K562 (cell line): ENCODE measurements around the gene TNFAIP3. TPM values are rescaled to one million over a fixed set of nuclear protein-coding genes. Genes with fewer than 3 reads are reported as not detected.

Experiments
- ERF ChIP-seq: fragments of 450-650 bp; formaldehyde crosslinking; IDR thresholded peaks from 2 replicates; pipeline ENCODE4 v1.4.0; 2020; ENCODE audit warnings: mild to moderate bottlenecking, mixed read lengths
- FOXM1 ChIP-seq, 2 experiments: fragments of 450-650 bp in 1 of 2; sonication (generic) in 1 of 2; formaldehyde crosslinking in 1 of 2; IDR thresholded peaks; 2 replicates each; pipeline versions ENCODE4 v1.6.1 to v1.9.0; 2017 to 2022; ENCODE audit warnings: low read depth in 2 of 2, mild to moderate bottlenecking in 2 of 2, missing genetic modification reagents in 1 of 2, moderate library complexity in 1 of 2
- KHSRP ChIP-seq: fragments of 450-650 bp; IDR thresholded peaks from 2 replicates; pipeline ENCODE4 v1.6.1; 2017
- MECOM ChIP-seq: fragments of 250-450 bp; sonication (Bioruptor Pico); IDR thresholded peaks from 2 replicates; pipeline ENCODE4 v1.8.0; 2022; ENCODE audit warnings: inconsistent platforms
- MITF ChIP-seq: IDR thresholded peaks from 2 replicates; pipeline ENCODE4 v1.6.1; 2014; ENCODE audit warnings: antibody characterized with exemption
- NFE2 ChIP-seq: IDR thresholded peaks from 2 replicates; pipeline ENCODE4 v1.6.1; 2014; ENCODE audit warnings: antibody characterized with exemption, low read depth
- SRSF9 ChIP-seq: fragments of 200-400 bp; formaldehyde crosslinking; IDR thresholded peaks from 2 replicates; pipeline ENCODE4 v1.6.1; 2017; ENCODE audit warnings: low read depth, low read length, borderline replicate concordance
- TAL1 ChIP-seq: fragments of 450-650 bp; IDR thresholded peaks from 2 replicates; pipeline ENCODE4 v1.6.1; 2016; ENCODE audit warnings: mild to moderate bottlenecking
- USF1 ChIP-seq: sonication (generic); formaldehyde crosslinking; IDR thresholded peaks from 2 replicates; pipeline ENCODE4 v1.9.0; 2022; ENCODE audit warnings: mild to moderate bottlenecking, missing genetic modification reagents
- YBX1 ChIP-seq: fragments of 450-650 bp; IDR thresholded peaks from 2 replicates; pipeline ENCODE4 v1.7.1; 2016; ENCODE audit warnings: mild to moderate bottlenecking
- ZBTB1 ChIP-seq: sonication (generic); formaldehyde crosslinking; IDR thresholded peaks from 2 replicates; pipeline ENCODE4 v1.8.1; 2023; ENCODE audit warnings: missing genetic modification reagents, low read depth, mild to moderate bottlenecking, borderline replicate concordance
- ZFPM2 ChIP-seq: fragments of 250-450 bp; sonication (Bioruptor Pico); IDR thresholded peaks from 2 replicates; pipeline ENCODE4 v1.5.1; 2022; ENCODE audit warnings: mild to moderate bottlenecking
- ZNF24 ChIP-seq: fragments of 450-650 bp; IDR thresholded peaks from 2 replicates; pipeline ENCODE4 v1.6.1; 2016
- ZNF277 ChIP-seq: fragments of 250-450 bp; sonication (Bioruptor Pico); IDR thresholded peaks from 2 replicates; pipeline ENCODE4 v1.8.0; 2022; ENCODE audit warnings: inconsistent platforms, mild to moderate bottlenecking, moderate library complexity, borderline replicate concordance
- ZNF311 ChIP-seq: fragments of 250-450 bp; sonication (Bioruptor Pico); IDR thresholded peaks from 2 replicates; pipeline ENCODE4 v1.4.0; 2020; ENCODE audit warnings: mild to moderate bottlenecking, moderate library complexity
- ZNF584 ChIP-seq: fragments of 200-800 bp; sonication (Bioruptor generic); IDR thresholded peaks from 2 replicates; pipeline ENCODE4 v1.6.1; 2016; ENCODE audit warnings: low read depth, mild to moderate bottlenecking, missing genetic modification characterization, missing compliant biosample characterization
- ZNF589 ChIP-seq: fragments of 200-800 bp; sonication (Bioruptor generic); IDR thresholded peaks from 2 replicates; pipeline ENCODE4 v1.6.1; 2016; ENCODE audit warnings: low read depth, missing genetic modification characterization, missing compliant biosample characterization
- ZNF696 ChIP-seq: fragments of 250-450 bp; sonication (Bioruptor Pico); conservative IDR thresholded peaks from 2 replicates; pipeline ENCODE4 v1.4.0; 2020; ENCODE audit warnings: mild to moderate bottlenecking, moderate library complexity
- polyA plus RNA-seq, 8 experiments: library from polyadenylated mRNA; depleted of rRNA in 4 of 8; stranded (reverse) in 5 of 8; unstranded in 3 of 8; fragments of >200 nt; fragmentation: Nextera tagmentation in 2 of 8; fragmentation: Illumina TruSeq in 1 of 8; extraction: Ambion mirVana in 2 of 8; extraction: Trizol in 1 of 8; gene quantifications; 2 replicates each; pipeline versions ENCODE4 v1.2.1 to v1.2.3, GENCODE V29; 2011 to 2014; ENCODE audit warnings: inconsistent platforms in 1 of 8, missing spikeins in 1 of 8
- total RNA-seq, 7 experiments: library from RNA; depleted of rRNA in 6 of 7; stranded (reverse); fragments of >200 nt in 6 of 7; fragmentation: Illumina TruSeq in 2 of 7; extraction: Trizol in 2 of 7; gene quantifications; 2 replicates each; pipeline versions ENCODE4 v1.2.1 to v1.2.3, GENCODE V29; 2011 to 2021; ENCODE audit warnings: low replicate concordance in 1 of 7
- TF ChIP-seq, protein P1 (sequence below): sonication (generic); formaldehyde crosslinking; IDR thresholded peaks from 2 replicates; pipeline ENCODE4 v1.8.0; 2022; ENCODE audit warnings: missing genetic modification reagents, mild to moderate bottlenecking, moderate library complexity, borderline replicate concordance
- TF ChIP-seq, protein P2 (sequence below): IDR thresholded peaks from 2 replicates; pipeline ENCODE4 v1.6.1; 2011; ENCODE audit not compliant: insufficient read length; ENCODE audit errors: extremely low read depth
- TF ChIP-seq, protein P3 (sequence below): sonication (generic); formaldehyde crosslinking; IDR thresholded peaks from 2 replicates; pipeline ENCODE4 v1.8.1; 2022; ENCODE audit warnings: missing genetic modification reagents

TNFAIP3 gene
- total and polyA plus RNA-seq, 9 of the 15 experiments (the other 6 are each of a cell fraction or from before 2014, with no cell fraction given): 0.79 to 17.0 (median 6.4) TPM

DNA sequence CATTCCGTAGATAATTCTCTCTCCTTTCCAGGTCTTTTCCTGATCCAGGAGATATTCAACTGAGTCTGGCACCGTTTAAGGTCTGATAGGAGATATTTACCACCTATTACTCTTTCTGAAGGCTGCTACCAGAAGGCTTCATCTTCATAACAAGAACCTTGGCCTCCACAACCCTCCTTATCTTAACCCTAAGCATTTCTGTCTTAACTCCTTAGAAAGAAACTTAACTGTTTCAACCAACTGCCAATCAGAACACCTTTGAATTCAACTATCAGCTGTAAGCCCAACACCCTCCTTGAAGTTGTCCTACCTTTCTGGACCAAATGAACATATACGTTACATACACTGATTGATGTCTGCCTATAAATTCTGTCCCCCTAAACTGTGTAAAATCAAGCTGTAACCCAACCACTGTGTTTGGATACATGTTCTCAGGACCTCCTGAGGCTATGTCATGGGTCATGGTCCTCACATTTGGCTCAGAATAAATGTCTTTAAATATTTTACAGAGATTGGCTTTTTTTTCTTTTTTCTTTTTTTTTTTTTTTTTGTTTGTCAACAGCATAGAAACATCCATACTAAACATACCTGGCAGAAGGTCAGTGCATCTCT lies 6.6 kb upstream of the TNFAIP3 start (continued):
- TF ChIP-seq ZNF584 (CRISPR knock-in tag) (no peak), KHSRP (no peak), USF1 (CRISPR knock-in tag) (no peak), ZBTB1 (CRISPR knock-in tag) (no peak), FOXM1 (IDR thresholded peaks at IDR 0.05; ENCODE audit: low read depth) (peak; percentile 68; the same call in 1 of the 2 replicates), FOXM1 (CRISPR knock-in tag; IDR thresholded peaks at IDR 0.05; ENCODE audit: low read depth) (no peak), TAL1 (peak; percentile 21; the same call in 1 of the 2 replicates), ZFPM2 (CRISPR knock-in tag) (no peak), ZNF696 (CRISPR knock-in tag) (no peak), ZNF311 (CRISPR knock-in tag) (0 out of 2 replicates have a peak, but pooled peaks have one; percentile 21), MECOM (CRISPR knock-in tag) (peak; percentile 7; the same call in 1 of the 2 replicates), ERF (CRISPR knock-in tag) (no peak), YBX1 (no peak), ZNF277 (CRISPR knock-in tag) (no peak), NFE2 (no peak), SRSF9 (no peak), ZNF589 (CRISPR knock-in tag) (peak; percentile 50; the same call in 1 of the 2 replicates), ZNF24 (no peak), MITF (no peak)
- TF ChIP-seq, protein P1, sequence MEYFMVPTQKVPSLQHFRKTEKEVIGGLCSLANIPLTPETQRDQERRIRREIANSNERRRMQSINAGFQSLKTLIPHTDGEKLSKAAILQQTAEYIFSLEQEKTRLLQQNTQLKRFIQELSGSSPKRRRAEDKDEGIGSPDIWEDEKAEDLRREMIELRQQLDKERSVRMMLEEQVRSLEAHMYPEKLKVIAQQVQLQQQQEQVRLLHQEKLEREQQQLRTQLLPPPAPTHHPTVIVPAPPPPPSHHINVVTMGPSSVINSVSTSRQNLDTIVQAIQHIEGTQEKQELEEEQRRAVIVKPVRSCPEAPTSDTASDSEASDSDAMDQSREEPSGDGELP (CRISPR knock-in tag): no peak
- TF ChIP-seq, protein P2, sequence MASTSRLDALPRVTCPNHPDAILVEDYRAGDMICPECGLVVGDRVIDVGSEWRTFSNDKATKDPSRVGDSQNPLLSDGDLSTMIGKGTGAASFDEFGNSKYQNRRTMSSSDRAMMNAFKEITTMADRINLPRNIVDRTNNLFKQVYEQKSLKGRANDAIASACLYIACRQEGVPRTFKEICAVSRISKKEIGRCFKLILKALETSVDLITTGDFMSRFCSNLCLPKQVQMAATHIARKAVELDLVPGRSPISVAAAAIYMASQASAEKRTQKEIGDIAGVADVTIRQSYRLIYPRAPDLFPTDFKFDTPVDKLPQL: no peak
- TF ChIP-seq, protein P3, sequence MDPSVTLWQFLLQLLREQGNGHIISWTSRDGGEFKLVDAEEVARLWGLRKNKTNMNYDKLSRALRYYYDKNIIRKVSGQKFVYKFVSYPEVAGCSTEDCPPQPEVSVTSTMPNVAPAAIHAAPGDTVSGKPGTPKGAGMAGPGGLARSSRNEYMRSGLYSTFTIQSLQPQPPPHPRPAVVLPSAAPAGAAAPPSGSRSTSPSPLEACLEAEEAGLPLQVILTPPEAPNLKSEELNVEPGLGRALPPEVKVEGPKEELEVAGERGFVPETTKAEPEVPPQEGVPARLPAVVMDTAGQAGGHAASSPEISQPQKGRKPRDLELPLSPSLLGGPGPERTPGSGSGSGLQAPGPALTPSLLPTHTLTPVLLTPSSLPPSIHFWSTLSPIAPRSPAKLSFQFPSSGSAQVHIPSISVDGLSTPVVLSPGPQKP (CRISPR knock-in tag): no peak
